ENCODE measurements around the gene ZNF791. TPM values are rescaled to one million over a fixed set of nuclear protein-coding genes. Genes with fewer than 3 reads are reported as not detected.

ZNF791 gene
- total RNA-seq, 1 experiment from 2014 or later: 15.2 TPM

GRCh38 chr19:12580180-12580694 is 30.5 kb upstream of the ZNF791 start:
- peaks cover 31% of the 10 kb centered on the region for H3K9me3 Mint-ChIP-seq (ENCODE audit: unreplicated experiment)

GRCh38 chr19:12581100-12581499 is 29.6 kb upstream of the ZNF791 start:
- POLR2A ChIA-PET: no interaction called here
- intact Hi-C loops (cut with micrococcal nuclease; ENCODE audit: unreplicated experiment): no loop called here

More at GRCh38 chr19:12580180-12580694, 30.5 kb upstream of the ZNF791 start:
- ChIA-PET POLR2A (no interaction called here), CTCF (no interaction called here)
- intact Hi-C loops (cut with micrococcal nuclease; ENCODE audit: unreplicated experiment): no loop called here
- no TSS peak for BruUV-seq (replicated peaks)
- Mint-ChIP-seq H3K27ac (ENCODE audit: unreplicated experiment) (peak overlapping the region; percentile 77), H3K4me1 (ENCODE audit: low read depth, unreplicated experiment) (peaks cover 6% of the 10 kb centered on the region), H3K27me3 (ENCODE audit: insufficient read depth, unreplicated experiment) (no peaks in the 10 kb centered on the region), H3K4me3 (ENCODE audit: unreplicated experiment) (peak overlapping the region; percentile 4), H3K36me3 (ENCODE audit: insufficient read depth, unreplicated experiment) (peaks cover 54% of the 10 kb centered on the region)
- H3K4me1 ChIP-seq: peaks cover 5% of the 10 kb centered on the region; the same call in 1 of the 2 replicates
- H3K9me3 ChIP-seq: peaks cover 40% of the 10 kb centered on the region
- no peak overlapping the region for H3K4me3 ChIP-seq (ENCODE audit: low read depth, low read length)
- no peaks in the 10 kb centered on the region for H3K36me3 ChIP-seq (ENCODE audit: control insufficient read depth, insufficient read depth, low read length)
- DNase-seq: peak in 1 of 2 experiments; percentile 8
- TF ChIP-seq, protein P1, sequence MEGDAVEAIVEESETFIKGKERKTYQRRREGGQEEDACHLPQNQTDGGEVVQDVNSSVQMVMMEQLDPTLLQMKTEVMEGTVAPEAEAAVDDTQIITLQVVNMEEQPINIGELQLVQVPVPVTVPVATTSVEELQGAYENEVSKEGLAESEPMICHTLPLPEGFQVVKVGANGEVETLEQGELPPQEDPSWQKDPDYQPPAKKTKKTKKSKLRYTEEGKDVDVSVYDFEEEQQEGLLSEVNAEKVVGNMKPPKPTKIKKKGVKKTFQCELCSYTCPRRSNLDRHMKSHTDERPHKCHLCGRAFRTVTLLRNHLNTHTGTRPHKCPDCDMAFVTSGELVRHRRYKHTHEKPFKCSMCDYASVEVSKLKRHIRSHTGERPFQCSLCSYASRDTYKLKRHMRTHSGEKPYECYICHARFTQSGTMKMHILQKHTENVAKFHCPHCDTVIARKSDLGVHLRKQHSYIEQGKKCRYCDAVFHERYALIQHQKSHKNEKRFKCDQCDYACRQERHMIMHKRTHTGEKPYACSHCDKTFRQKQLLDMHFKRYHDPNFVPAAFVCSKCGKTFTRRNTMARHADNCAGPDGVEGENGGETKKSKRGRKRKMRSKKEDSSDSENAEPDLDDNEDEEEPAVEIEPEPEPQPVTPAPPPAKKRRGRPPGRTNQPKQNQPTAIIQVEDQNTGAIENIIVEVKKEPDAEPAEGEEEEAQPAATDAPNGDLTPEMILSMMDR (IDR thresholded peaks at IDR 0.05; ENCODE audit: insufficient read depth in 1 of 2, low read depth in 1 of 2, low read length in 1 of 2, severe bottlenecking in 1 of 2, unreplicated experiment in 1 of 2): no peak
- H3K27me3 ChIP-seq (replicated peaks; ENCODE audit: control insufficient read depth, insufficient read depth, low read length): no peaks in the 10 kb centered on the region

GRCh38 chr19:12596485-12596884 is 14.2 kb upstream of the ZNF791 start:
- H3K27me3 Mint-ChIP-seq (ENCODE audit: insufficient read depth, unreplicated experiment): no peaks in the 10 kb centered on the region
- no peak for DNase-seq
- no peaks in the 10 kb centered on the region for H3K27me3 ChIP-seq (replicated peaks; ENCODE audit: control insufficient read depth, insufficient read depth, low read length)
- no peak overlapping the region for H3K4me3 Mint-ChIP-seq (ENCODE audit: unreplicated experiment)
- H3K9me3 ChIP-seq: no peaks in the 10 kb centered on the region
- TF ChIP-seq, protein P1 (IDR thresholded peaks at IDR 0.05; ENCODE audit: insufficient read depth in 1 of 2, low read depth in 1 of 2, low read length in 1 of 2, severe bottlenecking in 1 of 2, unreplicated experiment in 1 of 2): no peak
- H3K36me3 Mint-ChIP-seq (ENCODE audit: insufficient read depth, unreplicated experiment): peaks cover 16% of the 10 kb centered on the region
- no peaks in the 10 kb centered on the region for H3K9me3 Mint-ChIP-seq (ENCODE audit: unreplicated experiment)
- H3K27ac Mint-ChIP-seq (ENCODE audit: unreplicated experiment): no peak overlapping the region
- no peaks in the 10 kb centered on the region for H3K36me3 ChIP-seq (ENCODE audit: control insufficient read depth, insufficient read depth, low read length)
- H3K4me1 Mint-ChIP-seq (ENCODE audit: low read depth, unreplicated experiment): no peaks in the 10 kb centered on the region
- BruUV-seq (replicated peaks): no TSS peak
- H3K4me3 ChIP-seq (ENCODE audit: low read depth, low read length): no peak overlapping the region
- ChIA-PET CTCF (no interaction called here), POLR2A (no interaction called here)
- no peaks in the 10 kb centered on the region for H3K4me1 ChIP-seq
- intact Hi-C loops (cut with micrococcal nuclease; ENCODE audit: unreplicated experiment): no loop called here

More at GRCh38 chr19:12581100-12581499, 29.6 kb upstream of the ZNF791 start:
- Histone ChIP-seq H3K4me3 (ENCODE audit: low read depth, low read length) (no peak overlapping the region), H3K4me1 (peaks cover 5% of the 10 kb centered on the region; the same call in 1 of the 2 replicates), H3K27me3 (replicated peaks; ENCODE audit: control insufficient read depth, insufficient read depth, low read length) (no peaks in the 10 kb centered on the region), H3K36me3 (ENCODE audit: control insufficient read depth, insufficient read depth, low read length) (no peaks in the 10 kb centered on the region), H3K9me3 (peaks cover 40% of the 10 kb centered on the region)
- CTCF ChIA-PET: no interaction called here
- Mint-ChIP-seq H3K4me3 (ENCODE audit: unreplicated experiment) (no peak overlapping the region), H3K27ac (ENCODE audit: unreplicated experiment) (peak overlapping the region; percentile 77), H3K36me3 (ENCODE audit: insufficient read depth, unreplicated experiment) (peaks cover 54% of the 10 kb centered on the region), H3K4me1 (ENCODE audit: low read depth, unreplicated experiment) (peaks cover 6% of the 10 kb centered on the region), H3K9me3 (ENCODE audit: unreplicated experiment) (peaks cover 31% of the 10 kb centered on the region), H3K27me3 (ENCODE audit: insufficient read depth, unreplicated experiment) (no peaks in the 10 kb centered on the region)
- BruUV-seq (replicated peaks): TSS peak; percentile 41
- TF ChIP-seq, protein P1 (IDR thresholded peaks at IDR 0.05; ENCODE audit: insufficient read depth in 1 of 2, low read depth in 1 of 2, low read length in 1 of 2, severe bottlenecking in 1 of 2, unreplicated experiment in 1 of 2): no peak
- no peak for DNase-seq
